ENCODE measurements around the gene AGO1.

DNA sequence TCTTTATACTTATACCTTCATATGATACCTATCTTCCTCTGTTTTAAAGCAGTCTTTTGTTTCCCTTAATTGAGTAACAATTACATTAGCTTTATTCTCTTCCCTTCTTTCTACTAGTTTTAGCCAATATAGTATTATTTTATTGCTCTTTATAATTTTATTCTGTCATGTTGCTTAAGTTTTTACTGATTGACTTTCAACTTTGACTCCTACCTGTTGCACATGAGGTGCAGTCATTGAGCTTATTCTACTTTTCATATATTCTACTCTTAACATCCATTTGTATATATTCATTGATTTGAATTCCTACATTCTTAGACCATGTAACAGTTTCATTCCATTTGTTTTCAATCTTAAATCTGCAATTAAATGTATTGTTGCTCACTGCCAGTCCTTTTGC lies 97.1 kb downstream of the AGO1 start:
- TF ChIP-seq, protein P1, sequence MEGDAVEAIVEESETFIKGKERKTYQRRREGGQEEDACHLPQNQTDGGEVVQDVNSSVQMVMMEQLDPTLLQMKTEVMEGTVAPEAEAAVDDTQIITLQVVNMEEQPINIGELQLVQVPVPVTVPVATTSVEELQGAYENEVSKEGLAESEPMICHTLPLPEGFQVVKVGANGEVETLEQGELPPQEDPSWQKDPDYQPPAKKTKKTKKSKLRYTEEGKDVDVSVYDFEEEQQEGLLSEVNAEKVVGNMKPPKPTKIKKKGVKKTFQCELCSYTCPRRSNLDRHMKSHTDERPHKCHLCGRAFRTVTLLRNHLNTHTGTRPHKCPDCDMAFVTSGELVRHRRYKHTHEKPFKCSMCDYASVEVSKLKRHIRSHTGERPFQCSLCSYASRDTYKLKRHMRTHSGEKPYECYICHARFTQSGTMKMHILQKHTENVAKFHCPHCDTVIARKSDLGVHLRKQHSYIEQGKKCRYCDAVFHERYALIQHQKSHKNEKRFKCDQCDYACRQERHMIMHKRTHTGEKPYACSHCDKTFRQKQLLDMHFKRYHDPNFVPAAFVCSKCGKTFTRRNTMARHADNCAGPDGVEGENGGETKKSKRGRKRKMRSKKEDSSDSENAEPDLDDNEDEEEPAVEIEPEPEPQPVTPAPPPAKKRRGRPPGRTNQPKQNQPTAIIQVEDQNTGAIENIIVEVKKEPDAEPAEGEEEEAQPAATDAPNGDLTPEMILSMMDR (IDR thresholded peaks at IDR 0.05; ENCODE audit: low read depth, low read length, poor library complexity, severe bottlenecking): no peak
- no peak for TF ChIP-seq EZH2phosphoT487 (IDR thresholded peaks at IDR 0.05; ENCODE audit: borderline replicate concordance, low read length)
